Activated naive CD8-positive, alpha-beta T cell (primary cell): ENCODE data around the gene MSI2.

ENCODE experiments used
- H3K27ac Mint-ChIP-seq: one replicate; pipeline ENCODE4 v1.8.0; 2021; ENCODE audit warnings: mixed read lengths
- H3K27me3 Mint-ChIP-seq: one replicate; pipeline ENCODE4 v1.8.0; 2021; ENCODE audit warnings: mixed read lengths
- H3K36me3 Mint-ChIP-seq: one replicate; pipeline ENCODE4 v1.8.0; 2021; ENCODE audit warnings: mixed read lengths
- H3K4me1 Mint-ChIP-seq: one replicate; pipeline ENCODE4 v1.8.0; 2021; ENCODE audit warnings: low read depth, mixed read lengths
- H3K4me3 Mint-ChIP-seq: one replicate; pipeline ENCODE4 v1.8.0; 2021; ENCODE audit warnings: mild to moderate bottlenecking, mixed read lengths
- H3K9me3 Mint-ChIP-seq: one replicate; pipeline ENCODE4 v1.8.0; 2021; ENCODE audit warnings: low read depth, mixed read lengths

The MSI2 gene

GRCh38 chr17:57670769-57671569 is 414.6 kb downstream of the MSI2 start:
- H3K4me1 Mint-ChIP-seq: peaks cover 48% of the 10 kb centered on the region
- H3K27me3 Mint-ChIP-seq: no peaks in the 10 kb centered on the region
- H3K36me3 Mint-ChIP-seq: peaks cover 6% of the 10 kb centered on the region
- H3K4me3 Mint-ChIP-seq: no peak overlapping the region
- no peaks in the 10 kb centered on the region for H3K9me3 Mint-ChIP-seq
- H3K27ac Mint-ChIP-seq: peak overlapping the region; percentile 88

- peak overlapping the region; percentile 65 for H3K27ac Mint-ChIP-seq
- no peaks in the 10 kb centered on the region for H3K27me3 Mint-ChIP-seq
- peaks cover 47% of the 10 kb centered on the region for H3K4me1 Mint-ChIP-seq
- no peaks in the 10 kb centered on the region for H3K9me3 Mint-ChIP-seq
- H3K4me3 Mint-ChIP-seq: peak overlapping the region; percentile 30
- peaks cover 7% of the 10 kb centered on the region for H3K36me3 Mint-ChIP-seq
Measured at GRCh38 chr17:57671667-57672632, 415.6 kb downstream of the MSI2 start.

- Mint-ChIP-seq H3K4me3 (no peak overlapping the region), H3K27ac (peak overlapping the region; percentile 65), H3K9me3 (no peaks in the 10 kb centered on the region)
Measured at GRCh38 chr17:57672971-57673370, 416.6 kb downstream of the MSI2 start.

GRCh38 chr17:57674894-57675293 is 418.6 kb downstream of the MSI2 start:
- Mint-ChIP-seq H3K27ac (no peak overlapping the region), H3K4me3 (no peak overlapping the region), H3K36me3 (peaks cover 6% of the 10 kb centered on the region), H3K4me1 (peaks cover 41% of the 10 kb centered on the region), H3K27me3 (no peaks in the 10 kb centered on the region), H3K9me3 (no peaks in the 10 kb centered on the region)

More at GRCh38 chr17:57672971-57673370, 416.6 kb downstream of the MSI2 start:
- H3K27me3 Mint-ChIP-seq: no peaks in the 10 kb centered on the region
- H3K36me3 Mint-ChIP-seq: peaks cover 10% of the 10 kb centered on the region
- H3K4me1 Mint-ChIP-seq: peaks cover 51% of the 10 kb centered on the region

GRCh38 chr17:57675427-57676387 is 419.4 kb downstream of the MSI2 start:
- Mint-ChIP-seq H3K4me1 (peaks cover 33% of the 10 kb centered on the region), H3K4me3 (no peak overlapping the region), H3K27ac (no peak overlapping the region), H3K9me3 (no peaks in the 10 kb centered on the region), H3K36me3 (peaks cover 6% of the 10 kb centered on the region), H3K27me3 (no peaks in the 10 kb centered on the region)

- Mint-ChIP-seq H3K4me3 (no peak overlapping the region), H3K4me1 (peaks cover 26% of the 10 kb centered on the region), H3K27me3 (no peaks in the 10 kb centered on the region), H3K36me3 (peaks cover 6% of the 10 kb centered on the region), H3K27ac (no peak overlapping the region), H3K9me3 (no peaks in the 10 kb centered on the region)
Measured at GRCh38 chr17:57676543-57676942, 420.2 kb downstream of the MSI2 start.

- no peak overlapping the region for H3K27ac Mint-ChIP-seq
- no peaks in the 10 kb centered on the region for H3K27me3 Mint-ChIP-seq
- no peak overlapping the region for H3K4me3 Mint-ChIP-seq
- no peaks in the 10 kb centered on the region for H3K9me3 Mint-ChIP-seq
- peaks cover 18% of the 10 kb centered on the region for H3K4me1 Mint-ChIP-seq
- peaks cover 6% of the 10 kb centered on the region for H3K36me3 Mint-ChIP-seq
Measured at GRCh38 chr17:57677301-57677700, 421.0 kb downstream of the MSI2 start.

- Mint-ChIP-seq H3K27ac (no peak overlapping the region), H3K36me3 (peaks cover 6% of the 10 kb centered on the region), H3K4me3 (no peak overlapping the region), H3K4me1 (peaks cover 13% of the 10 kb centered on the region), H3K27me3 (no peaks in the 10 kb centered on the region), H3K9me3 (no peaks in the 10 kb centered on the region)
Measured at GRCh38 chr17:57677858-57678257, 421.5 kb downstream of the MSI2 start.

- Mint-ChIP-seq H3K9me3 (no peaks in the 10 kb centered on the region), H3K4me1 (peaks cover 8% of the 10 kb centered on the region), H3K4me3 (no peak overlapping the region), H3K36me3 (peaks cover 6% of the 10 kb centered on the region), H3K27ac (no peak overlapping the region), H3K27me3 (no peaks in the 10 kb centered on the region)
Measured at GRCh38 chr17:57678393-57678792, 422.1 kb downstream of the MSI2 start.

GRCh38 chr17:57679356-57679755 is 423.0 kb downstream of the MSI2 start:
- Mint-ChIP-seq H3K36me3 (peaks cover 6% of the 10 kb centered on the region), H3K27ac (no peak overlapping the region), H3K27me3 (no peaks in the 10 kb centered on the region), H3K9me3 (no peaks in the 10 kb centered on the region), H3K4me3 (no peak overlapping the region), H3K4me1 (peaks cover 7% of the 10 kb centered on the region)

GRCh38 chr17:57679906-57680695 is 423.8 kb downstream of the MSI2 start:
- no peak overlapping the region for H3K4me3 Mint-ChIP-seq
- peak overlapping the region; percentile 2 for H3K27ac Mint-ChIP-seq
- peaks cover 5% of the 10 kb centered on the region for H3K4me1 Mint-ChIP-seq
- no peaks in the 10 kb centered on the region for H3K9me3 Mint-ChIP-seq
- no peaks in the 10 kb centered on the region for H3K27me3 Mint-ChIP-seq
- H3K36me3 Mint-ChIP-seq: peaks cover 6% of the 10 kb centered on the region

- Mint-ChIP-seq H3K4me3 (no peak overlapping the region), H3K27ac (no peak overlapping the region), H3K27me3 (no peaks in the 10 kb centered on the region), H3K9me3 (no peaks in the 10 kb centered on the region), H3K36me3 (no peaks in the 10 kb centered on the region), H3K4me1 (no peaks in the 10 kb centered on the region)
Measured at GRCh38 chr17:57682701-57683100, 426.4 kb downstream of the MSI2 start.

GRCh38 chr17:57684711-57685498 is 428.6 kb downstream of the MSI2 start:
- H3K27me3 Mint-ChIP-seq: no peaks in the 10 kb centered on the region
- H3K4me3 Mint-ChIP-seq: no peak overlapping the region
- H3K27ac Mint-ChIP-seq: no peak overlapping the region
- peaks cover 4% of the 10 kb centered on the region for H3K9me3 Mint-ChIP-seq
- no peaks in the 10 kb centered on the region for H3K4me1 Mint-ChIP-seq
- H3K36me3 Mint-ChIP-seq: no peaks in the 10 kb centered on the region
